ENCODE data around the gene PIAS1.
"Not testable (repeated sequence)": the region's sequence is repeated elsewhere in the genome, so short reads cannot be mapped to it uniquely, and the experiment has no call there.

PIAS1 gene

DNA sequence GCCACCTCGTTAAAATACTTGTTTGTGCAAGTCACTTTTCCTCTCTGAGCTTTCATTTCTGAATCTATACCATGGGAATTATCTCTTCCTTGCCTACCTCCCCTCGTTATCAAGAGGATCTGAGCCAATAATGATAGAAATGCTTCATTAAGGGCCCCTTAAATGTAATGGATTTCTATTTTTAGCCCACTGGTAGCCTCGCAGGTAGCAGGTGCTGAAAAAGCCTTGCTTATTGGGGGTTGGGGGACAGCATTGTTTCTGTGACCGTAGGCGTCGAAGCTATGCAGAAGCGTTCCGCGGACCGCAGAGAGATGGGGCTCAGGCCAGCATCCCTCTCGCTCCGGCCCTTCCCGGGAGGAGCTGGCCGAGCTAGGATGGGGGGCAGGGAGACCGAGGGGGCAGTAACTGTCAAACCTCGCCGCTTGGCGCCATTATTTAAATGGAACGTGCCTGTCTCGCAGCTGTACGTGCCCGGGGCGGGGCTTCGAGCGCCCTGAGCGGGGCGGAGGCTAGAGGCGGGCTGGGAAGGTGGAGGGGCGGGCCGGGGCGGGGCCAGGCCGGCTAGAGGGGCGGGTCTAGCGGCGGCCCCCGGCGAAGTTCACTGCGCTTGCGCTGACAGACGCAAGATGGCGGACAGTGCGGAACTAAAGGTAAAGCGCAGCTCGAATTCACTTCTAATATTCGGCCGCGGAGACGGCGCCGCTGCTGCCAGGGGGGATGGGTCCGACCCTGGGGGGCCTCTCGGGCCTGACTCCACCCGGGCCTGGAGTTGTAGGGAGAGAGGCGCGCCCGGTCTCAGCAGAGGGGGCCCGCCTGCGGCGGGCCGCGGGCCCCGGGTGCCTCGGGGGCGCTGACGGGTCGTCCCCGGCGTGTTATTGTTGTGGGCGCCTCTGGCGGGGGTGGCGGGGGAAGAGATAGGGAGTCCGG lies at the start of gene PIAS1:
TSS of gene PIAS1 (plus strand) at position 615 of the 927 bp plus-strand sequence. CDS start at position 627, 12 bp downstream.
- DNase-seq (ENCODE audit: low spot score): peak; percentile 98

DNA sequence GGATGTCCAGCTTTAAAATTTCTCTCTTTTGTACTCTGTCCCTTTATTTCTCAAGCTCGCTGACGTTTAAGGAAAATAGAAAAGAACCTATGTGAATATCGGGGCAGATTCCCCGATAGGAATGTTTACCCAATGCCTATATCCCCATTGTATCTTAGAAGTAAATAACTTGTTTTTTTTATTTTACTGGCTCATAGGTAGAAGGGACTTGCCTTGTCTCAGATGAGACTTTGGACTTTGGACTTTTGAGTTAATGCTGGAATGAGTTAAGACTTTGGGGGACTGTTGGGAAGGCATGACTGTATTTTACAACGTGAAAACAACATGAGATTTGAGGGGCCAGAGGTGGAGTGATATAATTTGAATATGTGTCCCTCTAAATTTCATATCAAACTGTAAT lies 46.5 kb upstream of the PIAS1 start:
- DNase-seq (ENCODE audit: low spot score): not testable (repeated sequence)

DNA sequence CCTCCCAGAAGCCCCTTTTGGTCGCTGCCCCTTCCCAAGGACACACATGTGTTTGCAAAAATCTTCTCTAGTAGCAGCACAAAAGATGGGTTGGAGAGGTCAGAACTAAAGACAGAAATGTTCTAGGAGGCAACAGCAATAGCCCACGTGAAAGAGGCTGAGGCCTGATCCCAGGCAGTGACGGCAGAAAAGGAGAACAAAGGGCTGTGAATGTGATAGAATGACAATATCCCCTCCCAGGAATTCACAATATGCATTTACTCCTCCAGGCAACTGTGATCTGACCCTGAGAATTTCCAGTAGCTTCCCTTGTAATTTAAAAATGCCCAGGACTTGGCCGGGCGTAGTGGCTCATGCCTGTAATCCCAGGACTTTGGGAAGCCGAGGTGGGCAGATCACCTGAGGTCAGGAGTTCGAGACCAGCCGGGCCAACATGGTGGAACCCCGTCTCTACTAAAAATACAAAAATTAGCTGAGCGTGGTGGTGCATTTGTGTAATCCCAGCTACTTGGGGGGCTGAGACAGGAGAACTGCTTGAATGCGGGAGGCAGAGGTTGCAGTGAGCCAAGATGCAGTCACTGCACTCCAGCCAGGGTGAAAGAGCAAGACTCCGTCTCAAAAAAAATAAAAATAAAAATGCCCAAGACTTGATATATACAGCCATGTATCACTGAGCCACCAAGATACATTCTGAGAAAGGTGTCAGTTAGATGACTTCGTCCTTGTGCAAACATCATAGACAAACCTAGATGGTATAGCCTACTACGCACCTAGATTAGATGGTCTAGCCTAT lies 43.6 kb upstream of the PIAS1 start:
- no peak for DNase-seq (ENCODE audit: low spot score)

DNA sequence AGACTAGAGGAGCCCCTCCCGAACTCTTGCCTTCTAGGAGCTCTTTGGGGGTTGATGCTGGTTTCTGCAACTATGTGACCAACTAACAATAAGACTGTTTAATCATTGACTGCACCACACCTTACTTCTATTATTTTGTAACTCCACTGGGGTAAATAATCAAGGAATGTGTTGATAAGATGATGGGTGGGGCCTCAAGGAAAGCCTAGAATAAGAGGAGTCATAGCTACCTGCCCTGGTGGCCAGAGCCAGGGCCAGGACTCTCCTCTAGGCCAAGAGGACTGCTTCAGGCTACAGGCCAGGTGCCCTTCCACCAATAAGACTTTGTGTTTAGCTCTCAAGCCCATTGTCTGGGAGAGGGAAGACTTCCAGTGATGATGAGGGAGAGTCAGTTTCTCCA lies 41.2 kb upstream of the PIAS1 start:
- no peak for DNase-seq (ENCODE audit: low spot score)

DNA sequence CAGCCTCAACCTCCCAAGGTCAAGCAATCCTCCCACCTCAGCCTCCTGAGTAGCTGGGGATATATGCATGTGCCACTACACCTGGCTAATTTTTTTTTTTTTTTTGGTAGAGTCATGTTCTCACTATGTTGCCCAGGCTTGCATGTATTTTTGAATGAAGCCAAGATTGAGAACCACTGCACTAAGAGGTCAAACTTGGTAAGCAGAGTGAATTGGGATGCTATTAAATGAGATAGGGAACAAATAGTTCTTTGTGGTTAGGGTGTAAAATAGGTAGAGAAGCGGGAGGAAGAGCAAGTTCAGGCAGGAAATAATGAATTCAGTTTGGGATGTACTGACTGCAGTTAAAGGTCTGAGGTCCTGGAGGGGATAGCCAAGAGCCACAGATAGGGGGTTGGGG lies 39.9 kb upstream of the PIAS1 start:
- DNase-seq (ENCODE audit: low spot score): no peak

DNA sequence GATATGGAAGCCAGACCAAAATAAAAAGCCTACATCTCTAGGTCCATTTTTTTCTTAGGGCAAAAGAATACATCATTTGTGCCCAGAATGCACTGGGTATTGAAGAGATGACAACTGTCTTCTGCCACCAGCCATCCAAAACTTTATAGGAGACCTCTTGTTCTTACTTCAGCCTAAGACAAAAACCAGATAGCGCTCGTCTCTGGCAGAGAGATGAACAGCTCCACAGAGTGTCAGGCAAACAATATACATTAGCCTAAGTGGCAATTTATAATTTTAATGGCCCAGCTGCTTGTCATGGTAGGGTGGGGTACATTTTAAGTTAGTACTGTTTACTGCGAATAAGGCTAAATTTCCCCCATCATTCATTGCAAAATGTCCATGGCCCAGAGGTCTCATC lies 38.9 kb upstream of the PIAS1 start:
- no peak for DNase-seq (ENCODE audit: low spot score)

DNA sequence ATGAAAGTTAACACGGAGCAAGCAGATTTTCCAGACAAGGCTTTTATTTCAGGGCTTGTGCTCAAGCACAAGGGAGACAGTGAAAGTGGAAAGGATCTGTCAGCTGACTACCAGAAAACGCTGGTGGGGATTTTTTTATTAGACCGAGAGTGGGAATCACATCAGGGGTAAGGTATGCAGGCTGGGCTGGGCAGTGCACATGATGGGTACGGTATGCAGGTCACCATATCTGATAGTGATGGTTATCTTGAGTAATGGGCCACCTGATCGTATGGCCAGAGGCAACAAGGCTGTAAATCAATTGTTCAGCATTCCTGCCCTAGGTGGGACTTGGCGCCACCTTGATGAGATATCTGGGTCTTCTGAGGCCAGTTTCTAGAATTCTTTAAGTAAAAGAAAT lies 36.9 kb upstream of the PIAS1 start:
- DNase-seq (ENCODE audit: low spot score): no peak

DNA sequence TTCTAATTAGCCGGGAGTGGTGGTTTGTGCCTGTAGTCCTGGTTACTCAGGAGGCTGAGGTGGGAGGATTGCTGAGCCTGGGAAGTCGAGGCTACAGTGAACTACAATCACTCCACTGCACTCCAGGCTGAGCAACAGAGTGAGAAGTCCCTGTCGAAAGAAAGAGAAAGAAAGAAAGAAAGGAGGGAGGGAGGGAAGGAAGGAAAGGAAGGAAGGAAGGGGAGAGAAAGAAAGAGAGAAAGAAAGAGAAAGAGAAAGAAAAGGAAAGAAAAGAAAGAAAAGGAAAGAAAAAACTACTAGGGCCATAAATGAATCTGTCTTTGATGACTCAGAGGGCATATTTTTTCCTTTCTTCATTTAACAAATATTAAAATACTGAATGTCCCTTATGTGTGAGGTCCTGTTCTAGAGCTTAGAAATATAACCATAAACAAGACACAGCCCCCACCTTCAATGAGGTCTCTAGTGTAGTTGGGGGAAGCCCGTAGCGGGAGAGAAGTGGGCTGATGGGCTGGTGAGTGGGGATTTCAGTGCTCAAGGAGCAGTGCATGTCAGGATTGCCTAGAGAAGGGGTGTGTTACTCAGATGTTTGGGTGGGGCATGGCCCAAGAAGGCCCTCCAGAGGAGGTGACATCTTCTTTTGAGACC lies 35.2 kb upstream of the PIAS1 start:
- no peak for DNase-seq (ENCODE audit: low spot score)

DNA sequence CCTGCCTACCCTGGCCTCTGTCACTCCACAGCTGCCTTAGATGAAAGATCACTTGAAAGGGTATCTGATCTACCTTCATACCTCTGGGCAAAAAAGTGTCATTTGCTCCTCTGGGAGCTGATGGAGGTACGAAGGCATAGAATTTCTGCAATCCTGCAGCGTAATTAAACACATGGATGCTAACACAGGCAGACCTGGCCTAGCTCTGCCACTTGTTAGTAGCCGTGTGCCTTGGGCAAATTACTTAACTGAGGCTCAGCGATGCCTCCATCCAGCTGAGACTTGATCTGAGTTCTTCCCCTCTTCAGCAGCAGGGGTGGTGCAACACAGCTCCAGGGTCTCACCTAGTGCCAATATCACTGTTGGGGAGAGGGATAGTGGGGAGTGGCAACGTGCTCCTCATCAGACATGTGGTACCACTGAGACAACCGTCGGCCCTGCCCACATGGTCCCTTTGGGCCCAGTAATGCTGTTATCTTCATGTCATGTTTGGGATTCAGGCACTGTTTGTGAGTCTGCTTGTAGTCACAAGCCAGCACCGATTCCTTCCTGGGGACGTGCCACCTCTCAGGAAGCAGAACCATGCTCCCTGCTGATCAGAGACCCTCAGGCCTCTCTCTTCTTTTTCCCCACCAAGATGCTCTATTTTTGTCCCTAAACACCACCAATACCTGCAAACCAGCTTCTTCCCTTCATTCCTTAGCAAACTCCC lies 34.1 kb upstream of the PIAS1 start:
- no peak for DNase-seq (ENCODE audit: low spot score)

DNA sequence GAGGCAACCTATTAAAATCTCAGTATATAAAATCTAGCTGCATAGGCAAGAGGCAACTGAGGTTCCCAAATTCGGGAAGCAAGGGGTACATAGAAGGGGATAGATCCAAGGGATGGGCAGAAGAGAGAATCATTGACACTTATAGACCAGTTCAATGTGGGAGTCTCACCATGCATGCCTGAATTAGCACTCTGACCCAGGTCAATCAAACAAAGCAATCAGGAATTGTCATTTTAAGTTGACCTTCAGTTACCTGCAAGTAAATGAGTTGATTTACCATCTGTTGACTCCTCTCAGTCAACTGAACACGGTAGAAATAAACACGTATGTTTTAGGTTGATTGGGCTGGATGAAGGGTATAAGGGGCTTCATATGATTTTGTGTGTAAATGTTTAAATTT lies 33.4 kb upstream of the PIAS1 start:
- no peak for DNase-seq (ENCODE audit: low spot score)

DNA sequence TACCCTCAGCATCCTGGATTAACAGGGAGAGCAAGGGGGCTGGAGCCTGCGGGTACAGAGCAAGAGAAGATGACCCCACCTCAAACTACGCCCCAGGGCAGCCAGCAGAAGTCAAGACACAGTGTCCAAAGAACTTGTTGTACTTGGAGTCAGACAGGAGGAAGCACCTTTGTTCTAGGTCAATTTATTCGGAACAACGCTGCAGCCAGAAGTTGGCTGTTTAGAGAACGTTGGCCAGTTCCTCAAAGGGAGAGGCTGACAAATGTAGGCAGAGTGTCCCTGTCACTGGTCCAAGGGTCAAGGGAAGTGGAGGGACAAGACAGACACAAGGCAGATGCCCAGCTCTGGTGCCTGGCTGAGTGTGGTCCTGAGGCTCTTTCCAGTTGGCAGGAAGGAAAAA lies 32.1 kb upstream of the PIAS1 start:
- no peak for DNase-seq (ENCODE audit: low spot score)

DNA sequence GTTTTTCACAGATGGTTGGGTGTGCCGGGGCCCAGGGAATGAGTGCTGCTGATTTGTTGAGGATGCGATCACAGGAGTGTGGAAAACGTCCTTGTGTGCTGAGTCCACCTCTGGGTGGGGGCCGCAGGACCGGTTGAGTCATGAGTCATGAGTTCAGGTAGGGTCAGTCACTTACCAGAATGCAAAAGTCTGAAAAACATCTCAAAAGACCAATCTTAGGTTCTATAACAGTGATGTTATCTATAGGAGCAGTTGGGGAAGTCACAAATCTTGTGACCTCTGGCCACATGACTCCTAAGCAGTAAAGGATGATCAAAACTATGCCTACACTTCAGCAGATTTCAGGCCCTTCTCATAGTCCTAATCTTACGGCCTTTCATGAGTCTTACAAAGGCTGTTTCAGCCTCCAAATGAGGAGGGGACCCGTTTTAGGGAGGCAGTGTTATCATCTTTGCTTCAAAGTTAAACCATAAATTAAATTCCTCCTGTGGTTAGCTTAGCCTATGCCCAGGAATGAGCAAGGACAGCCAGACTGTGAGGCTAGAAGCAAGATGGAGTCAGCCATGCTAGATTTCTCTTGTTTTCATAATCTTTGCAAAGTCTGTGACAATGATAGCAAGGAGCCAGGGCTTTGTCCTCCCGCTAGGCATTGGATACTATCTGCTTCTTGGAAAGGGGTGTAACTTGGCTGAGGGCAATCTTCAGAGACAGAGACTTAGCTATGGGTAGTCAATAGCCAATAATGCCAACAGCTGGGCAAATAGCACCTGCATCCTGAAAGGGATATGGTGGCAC lies 30.6 kb upstream of the PIAS1 start:
- no peak for DNase-seq (ENCODE audit: low spot score)

DNA sequence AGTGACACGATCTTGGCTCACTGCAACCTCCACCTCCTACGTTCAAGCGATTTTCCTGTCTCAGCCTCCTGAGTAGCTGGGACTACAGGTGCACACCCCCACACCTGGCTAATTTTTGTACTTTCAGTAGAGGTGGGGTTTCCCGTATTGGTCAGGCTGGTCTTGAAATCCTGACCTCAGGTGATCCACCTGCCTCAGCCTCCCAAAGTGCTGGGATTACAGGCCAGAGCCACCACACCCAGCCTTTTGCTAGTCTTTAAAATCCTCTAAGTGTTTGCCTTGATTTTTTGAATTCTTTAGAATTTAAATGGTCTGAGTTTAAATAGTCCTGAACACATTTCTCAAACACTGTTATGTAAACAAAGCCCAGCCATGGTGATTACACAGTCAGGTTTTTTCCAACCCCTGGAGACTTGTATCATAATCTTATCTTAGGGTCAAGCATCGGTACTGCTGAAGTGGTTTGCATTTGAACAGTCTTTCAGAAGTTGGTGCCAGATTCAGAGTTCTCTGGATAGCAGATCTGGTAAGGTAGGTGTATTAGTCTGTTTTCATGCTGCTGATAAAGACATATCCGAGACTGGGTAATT lies 28.2 kb upstream of the PIAS1 start:
- no peak for DNase-seq (ENCODE audit: low spot score)

DNA sequence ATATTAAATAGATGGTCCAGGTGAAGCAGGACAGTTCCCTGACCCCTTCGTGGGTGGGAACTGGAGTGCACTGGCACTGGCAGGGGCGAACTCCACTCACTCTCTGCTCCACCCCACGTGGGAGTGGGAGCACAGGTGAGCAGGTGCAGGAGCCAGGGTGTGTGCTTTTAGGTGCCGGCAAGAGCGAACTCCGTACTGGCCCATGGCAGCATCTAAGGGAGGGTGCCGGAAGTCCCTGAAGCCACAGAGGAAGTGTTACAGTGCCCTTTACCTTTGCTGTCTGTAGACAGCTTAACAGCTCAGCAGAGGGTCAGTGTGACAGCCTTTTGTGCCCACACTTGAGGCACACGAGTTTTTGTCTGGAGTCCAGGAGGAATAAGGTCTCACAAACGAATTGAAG lies 26.7 kb upstream of the PIAS1 start:
- DNase-seq (ENCODE audit: low spot score): no peak

DNA sequence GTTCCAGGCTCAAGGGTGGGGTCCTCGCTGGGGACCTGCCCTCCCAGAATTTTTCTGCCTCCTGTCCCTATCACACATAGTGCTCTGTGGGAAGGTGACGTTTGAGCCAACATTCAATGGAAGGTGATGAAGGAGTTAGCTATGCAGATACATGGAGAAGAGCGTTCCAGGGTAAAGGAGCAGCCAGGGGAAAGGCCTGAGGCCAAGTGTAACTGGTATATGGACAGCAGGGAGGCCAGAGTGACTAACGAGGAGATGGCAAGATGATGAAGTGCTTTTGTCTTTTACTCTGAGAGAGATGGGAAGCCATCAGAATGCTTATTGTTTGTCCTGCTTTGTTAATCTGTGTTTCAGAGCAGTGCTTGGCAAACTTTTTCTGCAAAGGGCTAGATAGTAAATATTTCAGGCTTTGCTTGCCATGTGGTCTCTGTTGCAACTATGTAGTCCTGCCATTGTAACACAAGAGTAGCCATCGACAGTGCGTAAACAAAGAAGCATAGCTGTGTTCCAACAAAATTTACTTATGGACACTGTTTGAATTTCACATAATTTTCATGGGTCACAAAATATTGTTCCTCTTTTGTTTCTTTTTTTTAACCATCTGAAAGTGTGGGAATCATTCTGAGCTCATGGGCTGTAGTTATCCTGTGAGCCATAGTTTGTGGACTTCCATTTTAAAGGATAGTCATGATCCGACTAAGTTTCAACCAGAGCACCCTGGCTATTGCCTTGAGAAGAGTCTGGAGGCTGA lies 25.8 kb upstream of the PIAS1 start:
- DNase-seq (ENCODE audit: low spot score): no peak

DNA sequence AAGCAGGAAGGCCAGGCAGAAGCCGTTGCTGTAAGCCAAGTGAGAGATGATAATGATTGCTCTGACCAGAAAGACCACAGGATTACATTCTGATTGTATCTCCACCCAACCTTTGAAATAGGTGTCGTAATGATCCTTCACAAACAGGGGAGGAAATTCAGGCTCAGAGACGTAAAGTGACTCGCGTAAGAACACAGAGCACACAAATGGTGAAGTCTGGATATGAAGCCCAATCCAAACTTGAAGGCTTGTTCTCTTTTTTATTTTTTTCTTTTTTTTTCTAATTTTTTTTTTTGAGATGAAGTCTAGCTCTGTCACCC lies 25.3 kb upstream of the PIAS1 start:
- no peak for DNase-seq (ENCODE audit: low spot score)

DNA sequence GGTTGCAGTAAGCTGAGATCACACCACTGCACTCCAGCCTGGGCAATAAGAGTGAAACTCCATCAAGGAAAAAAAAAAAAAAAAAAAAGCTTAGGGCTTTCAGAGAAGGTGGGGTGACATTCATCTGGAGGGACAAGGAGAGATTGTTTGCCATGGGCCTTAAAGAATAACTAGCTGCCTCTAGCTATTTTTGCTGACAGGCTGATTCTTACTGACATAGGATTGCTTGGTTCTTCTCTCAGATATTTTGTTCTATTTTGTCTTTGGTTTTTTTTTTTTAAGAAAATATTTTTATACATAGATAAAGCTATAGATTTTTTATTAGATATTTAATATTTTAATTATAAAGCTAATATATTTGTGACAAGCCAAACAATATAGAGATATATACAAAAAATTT lies 24.2 kb upstream of the PIAS1 start:
- DNase-seq (ENCODE audit: low spot score): no peak

DNA sequence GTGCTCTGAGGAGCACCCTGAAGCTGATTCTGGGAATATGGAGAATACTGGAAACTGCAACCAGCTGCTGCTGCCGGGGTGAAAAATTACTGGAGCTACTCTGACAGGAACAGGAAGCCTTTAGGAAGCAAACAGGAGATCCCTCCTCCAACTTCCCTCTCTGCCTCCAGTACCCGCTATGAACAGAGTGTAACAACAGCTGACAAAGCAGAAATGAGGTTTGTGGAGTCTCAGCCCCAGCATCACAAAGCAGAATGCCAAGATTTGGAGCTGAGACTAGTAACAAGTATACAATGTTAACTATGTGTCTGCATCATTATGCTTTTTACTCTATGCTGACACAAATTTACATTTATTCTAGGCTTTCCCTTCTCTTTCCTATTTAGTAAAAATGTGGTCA lies 22.7 kb upstream of the PIAS1 start:
- no peak for DNase-seq (ENCODE audit: low spot score)

DNA sequence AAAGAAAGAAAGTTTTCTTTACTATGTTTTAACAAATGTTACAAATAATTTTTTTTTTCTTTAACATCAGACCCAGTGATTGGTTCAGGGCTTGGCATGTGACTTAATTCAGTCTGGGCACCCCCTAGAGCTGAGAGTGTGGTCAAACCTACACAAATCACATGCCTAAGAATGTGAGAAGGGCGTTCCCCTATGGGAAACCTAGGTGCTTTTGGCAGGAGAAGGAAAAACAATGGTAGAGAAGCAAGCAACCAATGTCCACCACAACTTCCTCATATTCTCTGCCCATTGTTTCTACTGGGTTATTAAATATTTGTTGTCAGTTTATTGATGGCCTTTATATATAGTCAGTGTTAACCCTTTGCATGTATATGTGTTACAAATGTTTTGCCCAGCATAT lies 21.4 kb upstream of the PIAS1 start:
- DNase-seq (ENCODE audit: low spot score): no peak

DNA sequence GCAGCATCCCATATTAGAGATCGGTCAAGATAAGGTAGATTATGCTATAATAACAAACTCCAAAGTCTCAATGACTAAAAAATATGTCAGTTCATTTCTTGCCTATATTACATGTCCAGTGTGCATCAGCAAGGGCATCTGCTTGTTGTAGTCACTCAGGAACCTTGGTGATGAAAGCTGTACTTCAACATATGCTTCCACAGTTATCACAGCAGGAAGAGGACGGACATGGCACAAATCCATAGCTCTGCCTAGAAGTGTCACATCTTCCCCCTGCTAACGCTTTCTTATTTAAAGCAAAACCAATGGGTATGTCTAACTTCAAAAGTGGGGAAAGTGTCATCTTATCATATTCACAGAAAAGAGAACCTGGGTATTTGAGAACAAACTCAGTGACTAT lies 20.0 kb upstream of the PIAS1 start:
- no peak for DNase-seq (ENCODE audit: low spot score)
